ENCODE results near the gene TAF1. TPM values are rescaled to one million over a fixed set of nuclear protein-coding genes. Genes with fewer than 3 reads are reported as not detected.
A peak's percentile ranks its signal among the peaks of the same experiment; 100 is the strongest.
"Not testable (repeated sequence)": the region's sequence is repeated elsewhere in the genome, so short reads cannot be mapped to it uniquely, and the experiment has no call there.

TAF1 gene
- polyA plus RNA-seq (ENCODE audit: insufficient read length), result 27.2 TPM

- peak; percentile 92 for DNase-seq
Observed at GRCh38 chrX:71365875-71366673, at the start of gene TAF1. Gene TAF1 (plus strand): TSS chrX:71366357. CDS start chrX:71366375, 18 bp downstream.

- DNase-seq, result not testable (repeated sequence)
Observed at GRCh38 chrX:71316959-71317358, 49.2 kb upstream of the TAF1 start.

- DNase-seq, result no peak
Observed at GRCh38 chrX:71320126-71320525, 46.0 kb upstream of the TAF1 start.

- DNase-seq, result no peak
Observed at GRCh38 chrX:71321731-71322130, 44.4 kb upstream of the TAF1 start.

- DNase-seq, result not testable (repeated sequence)
Observed at GRCh38 chrX:71324452-71324851, 41.7 kb upstream of the TAF1 start.

GRCh38 chrX:71326394-71326793 is 39.8 kb upstream of the TAF1 start:
- no peak for DNase-seq

- not testable (repeated sequence) for DNase-seq
Observed at GRCh38 chrX:71349151-71349665, 16.9 kb upstream of the TAF1 start.

GRCh38 chrX:71349867-71350266 is 16.3 kb upstream of the TAF1 start:
- not testable (repeated sequence) for DNase-seq

- not testable (repeated sequence) for DNase-seq
Observed at GRCh38 chrX:71352439-71352838, 13.7 kb upstream of the TAF1 start.

GRCh38 chrX:71364221-71364620 is 1.9 kb upstream of the TAF1 start:
- no peak for DNase-seq

- no peak for DNase-seq
Observed at GRCh38 chrX:71365356-71365874, 742 bp upstream of the TAF1 start.

- peak; percentile 23 for DNase-seq
Observed at GRCh38 chrX:71366674-71367256, 608 bp downstream of the TAF1 start.

- DNase-seq, result no peak
Observed at GRCh38 chrX:71367396-71367795, 1.2 kb downstream of the TAF1 start.

- no peak for DNase-seq
Observed at GRCh38 chrX:71372388-71372787, 6.2 kb downstream of the TAF1 start.

- DNase-seq, result no peak
Observed at GRCh38 chrX:71378732-71379131, 12.6 kb downstream of the TAF1 start.

- not testable (repeated sequence) for DNase-seq
Observed at GRCh38 chrX:71391725-71392124, 25.6 kb downstream of the TAF1 start.

GRCh38 chrX:71393919-71394318 is 27.8 kb downstream of the TAF1 start:
- no peak for DNase-seq

GRCh38 chrX:71396576-71396975 is 30.4 kb downstream of the TAF1 start:
- no peak for DNase-seq

GRCh38 chrX:71400710-71401109 is 34.6 kb downstream of the TAF1 start:
- DNase-seq, result no peak

GRCh38 chrX:71416260-71416659 is 50.1 kb downstream of the TAF1 start:
- DNase-seq, result not testable (repeated sequence)

- no peak for DNase-seq
Observed at GRCh38 chrX:71420686-71421085, 54.5 kb downstream of the TAF1 start.

- no peak for DNase-seq
Observed at GRCh38 chrX:71432733-71433132, 66.6 kb downstream of the TAF1 start.

- DNase-seq, result no peak
Observed at GRCh38 chrX:71438750-71439149, 72.6 kb downstream of the TAF1 start.

GRCh38 chrX:71439420-71439819 is 73.3 kb downstream of the TAF1 start:
- no peak for DNase-seq

Measured in hindlimb muscle (tissue), 1 donor.